Glomerular endothelial cell (primary cell): ENCODE results near the gene GALNT15. TPM values are rescaled to one million over a fixed set of nuclear protein-coding genes. Genes with fewer than 3 reads are reported as not detected.

ENCODE experiments used
- DNase-seq: peaks from one replicate; pipeline ENCODE4 v3.0.0-alpha.2; 2011; ENCODE audit warnings: low read depth, low spot score; ENCODE audit errors: extremely low read depth
- total RNA-seq: library from RNA; depleted of rRNA; stranded (reverse); fragments of >200 nt; gene quantifications from 2 replicates; pipeline ENCODE4 v1.2.3, GENCODE V29; 2015

GALNT15 gene
- total RNA-seq, 1 donor from 2014 or later, result 35.2 TPM

DNA sequence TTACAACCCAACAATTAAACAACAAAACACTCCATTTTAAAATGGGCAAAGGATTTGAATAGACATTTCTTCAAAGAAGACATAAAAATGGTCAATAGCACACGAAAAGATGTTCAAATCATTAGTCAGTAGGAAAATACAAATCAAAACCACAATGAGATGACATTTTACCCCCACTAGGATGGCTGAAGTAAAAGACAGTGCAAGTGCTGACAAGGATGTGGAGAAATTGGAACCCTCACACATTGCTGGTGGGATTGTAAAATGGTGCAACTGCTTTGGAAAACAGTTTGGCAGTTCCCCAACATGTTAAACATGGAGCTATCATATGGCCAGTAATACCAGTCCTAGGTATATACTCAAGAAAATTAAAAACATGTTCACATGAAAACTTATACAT is 11.6 kb downstream of the GALNT15 start:
- DNase-seq, result no peak

DNA sequence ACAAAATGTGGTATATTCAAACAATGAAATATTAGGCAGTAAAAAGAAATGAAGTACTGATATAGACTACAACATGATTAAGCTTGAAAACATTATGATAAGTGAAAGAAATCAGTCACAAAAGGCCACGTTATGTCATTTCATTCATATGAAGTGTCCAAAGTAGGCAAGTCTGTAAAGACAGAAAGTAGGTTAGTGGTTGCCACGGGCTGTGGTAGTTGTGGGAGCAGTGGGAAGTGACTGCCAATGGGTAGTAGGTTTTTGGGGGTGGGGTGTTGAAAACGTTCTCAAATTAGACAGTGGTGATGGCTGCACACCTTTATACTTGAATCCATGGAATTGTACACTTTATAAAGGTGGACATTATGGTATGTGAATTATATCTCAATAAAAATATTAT is 12.1 kb downstream of the GALNT15 start:
- DNase-seq, result no peak

DNA sequence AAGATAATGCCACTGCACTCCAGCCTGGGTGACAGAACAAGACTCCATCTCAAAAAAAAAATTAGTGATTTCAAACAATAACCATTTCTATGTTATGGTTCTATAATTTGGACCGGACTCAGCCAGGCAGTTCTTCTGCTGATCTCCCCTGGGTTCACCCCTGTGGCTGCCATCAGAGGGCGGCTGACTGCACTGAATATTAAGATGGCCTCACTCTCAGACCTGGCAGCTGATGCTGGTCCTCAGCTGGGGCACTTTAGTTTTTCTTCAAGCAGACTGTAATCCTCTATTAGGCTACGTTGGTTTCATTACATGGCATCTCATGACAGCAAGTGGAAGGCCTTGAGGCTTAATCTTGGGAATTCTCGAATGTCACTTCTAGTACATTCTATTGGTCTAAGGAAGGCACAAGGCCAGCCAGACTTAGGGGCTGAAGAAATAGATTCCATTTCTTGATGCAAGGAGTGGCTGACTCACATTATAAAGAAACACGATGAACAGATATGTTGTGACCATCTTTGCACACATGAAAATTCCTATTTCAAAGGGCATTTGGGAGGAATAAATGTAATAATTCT is 12.8 kb downstream of the GALNT15 start:
- no peak for DNase-seq

GRCh38 chr3:16188071-16188470 is 13.6 kb downstream of the GALNT15 start:
- DNase-seq, result no peak

DNA sequence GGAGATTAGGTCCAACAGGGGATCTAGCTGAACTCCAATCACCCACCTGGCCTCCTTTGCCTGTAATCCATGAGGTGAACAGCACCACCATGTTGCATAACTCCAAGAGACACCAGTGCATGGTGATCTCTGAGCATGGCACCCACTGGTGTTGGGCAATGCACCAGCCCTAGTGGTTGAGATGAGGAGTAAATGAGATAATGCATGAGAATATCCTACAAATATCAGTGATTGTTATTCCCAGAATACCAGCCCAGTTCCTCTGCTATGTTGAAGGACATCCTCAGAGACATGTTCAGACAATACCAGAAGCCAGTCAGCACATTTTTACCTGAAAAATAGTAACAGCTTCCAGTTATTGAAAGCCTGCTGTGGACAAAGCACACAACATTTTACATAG is 14.7 kb downstream of the GALNT15 start:
- DNase-seq, result no peak

GRCh38 chr3:16190704-16191103 is 16.2 kb downstream of the GALNT15 start:
- DNase-seq, result no peak

GRCh38 chr3:16191591-16191990 is 17.1 kb downstream of the GALNT15 start:
- DNase-seq, result no peak

DNA sequence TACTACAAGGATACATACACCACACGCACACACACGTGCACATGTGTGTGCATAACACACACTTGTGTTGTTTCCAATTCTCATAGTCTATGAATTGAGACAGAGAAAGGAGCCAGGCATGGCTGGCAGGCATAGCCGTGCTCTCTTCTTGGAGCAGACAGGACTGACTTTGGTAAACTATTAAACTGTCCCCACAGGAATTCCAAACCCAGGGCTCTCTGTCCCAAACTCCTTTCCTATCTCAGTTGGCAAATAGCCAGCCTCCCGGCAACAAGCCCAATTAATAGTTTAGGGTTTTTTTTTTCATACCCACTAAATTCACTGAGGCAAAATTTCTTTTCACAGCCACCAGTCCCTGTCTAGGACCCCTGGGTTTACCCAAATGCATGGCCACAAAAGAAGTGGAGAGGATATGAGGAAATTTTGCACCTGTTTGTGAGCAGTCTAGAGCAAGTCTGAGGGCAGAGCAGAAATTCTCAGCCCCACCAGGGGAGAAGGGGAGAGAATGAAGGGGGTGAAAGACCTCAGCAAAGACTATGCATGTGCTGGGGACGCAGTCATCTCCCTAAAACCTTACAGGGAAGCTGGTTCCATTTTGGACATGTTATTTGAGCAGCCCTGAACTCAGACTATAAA is 17.8 kb downstream of the GALNT15 start:
- no peak for DNase-seq

DNA sequence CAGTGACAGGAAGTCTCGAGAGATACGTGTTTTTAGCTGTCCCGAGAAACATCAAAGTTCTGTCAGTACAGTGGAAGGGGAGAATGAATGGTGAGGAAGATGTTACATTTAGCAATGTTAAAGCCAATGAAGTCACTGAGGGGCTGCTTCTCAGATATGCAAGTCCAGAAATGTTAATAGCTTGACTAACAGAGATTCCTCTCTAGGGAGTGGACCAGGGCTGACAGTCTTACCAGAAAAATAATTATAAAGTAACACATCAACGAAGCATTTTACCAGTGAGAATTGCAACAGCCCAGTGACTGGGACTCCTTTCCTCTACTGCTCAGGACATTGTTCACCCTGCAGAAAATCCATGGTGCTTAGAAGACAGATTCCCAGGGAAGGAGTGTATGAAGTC is 23.9 kb downstream of the GALNT15 start:
- DNase-seq, result no peak

- DNase-seq, result no peak
These were observed 25.3 kb downstream of the GALNT15 start for GRCh38 chr3:16199769-16200168.

GRCh38 chr3:16200411-16200810 is 25.9 kb downstream of the GALNT15 start:
- DNase-seq, result no peak

DNA sequence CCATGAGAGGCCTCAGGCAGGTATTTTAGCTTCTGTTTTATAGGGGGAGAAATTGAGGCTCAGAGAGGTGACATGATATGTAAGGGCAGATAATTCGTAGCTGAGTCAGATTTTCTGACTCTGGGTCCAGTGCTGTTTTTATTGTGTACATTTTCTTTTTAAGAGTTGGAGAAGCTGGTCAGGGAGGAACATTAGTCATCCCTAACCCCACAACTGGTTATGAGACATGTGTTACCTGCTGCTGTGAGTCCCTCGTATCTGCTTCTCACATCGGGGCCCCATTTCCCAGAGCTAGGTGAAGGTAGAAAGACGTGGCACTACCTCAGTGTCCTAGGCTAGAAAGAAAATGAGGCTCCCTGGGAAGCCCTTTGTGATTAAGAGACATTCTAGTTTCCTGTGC is 28.6 kb downstream of the GALNT15 start:
- DNase-seq, result no peak

GRCh38 chr3:16203671-16204629 is 29.5 kb downstream of the GALNT15 start:
- no peak for DNase-seq

GRCh38 chr3:16204751-16205150 is 30.3 kb downstream of the GALNT15 start:
- no peak for DNase-seq

- no peak for DNase-seq
These were observed 30.8 kb downstream of the GALNT15 start for GRCh38 chr3:16205156-16205870.

DNA sequence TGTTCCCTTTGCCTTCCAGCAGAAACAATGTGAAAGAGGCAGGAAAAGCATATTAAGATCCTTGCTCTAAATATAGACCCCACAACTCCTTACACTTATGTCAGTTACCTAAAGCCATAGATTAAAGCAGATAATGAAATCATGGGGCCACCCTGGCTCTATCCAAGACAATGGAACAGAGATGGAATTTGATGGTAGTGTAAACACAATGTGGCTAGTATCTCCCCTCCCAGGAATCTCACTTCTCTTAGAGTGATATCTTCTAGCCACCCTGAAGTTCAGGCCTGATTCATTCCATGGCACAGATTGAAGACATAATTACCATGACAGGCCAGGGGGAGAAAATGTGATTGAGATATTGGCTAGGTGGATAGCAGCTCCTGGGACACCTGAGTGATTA is 32.6 kb downstream of the GALNT15 start:
- no peak for DNase-seq

DNA sequence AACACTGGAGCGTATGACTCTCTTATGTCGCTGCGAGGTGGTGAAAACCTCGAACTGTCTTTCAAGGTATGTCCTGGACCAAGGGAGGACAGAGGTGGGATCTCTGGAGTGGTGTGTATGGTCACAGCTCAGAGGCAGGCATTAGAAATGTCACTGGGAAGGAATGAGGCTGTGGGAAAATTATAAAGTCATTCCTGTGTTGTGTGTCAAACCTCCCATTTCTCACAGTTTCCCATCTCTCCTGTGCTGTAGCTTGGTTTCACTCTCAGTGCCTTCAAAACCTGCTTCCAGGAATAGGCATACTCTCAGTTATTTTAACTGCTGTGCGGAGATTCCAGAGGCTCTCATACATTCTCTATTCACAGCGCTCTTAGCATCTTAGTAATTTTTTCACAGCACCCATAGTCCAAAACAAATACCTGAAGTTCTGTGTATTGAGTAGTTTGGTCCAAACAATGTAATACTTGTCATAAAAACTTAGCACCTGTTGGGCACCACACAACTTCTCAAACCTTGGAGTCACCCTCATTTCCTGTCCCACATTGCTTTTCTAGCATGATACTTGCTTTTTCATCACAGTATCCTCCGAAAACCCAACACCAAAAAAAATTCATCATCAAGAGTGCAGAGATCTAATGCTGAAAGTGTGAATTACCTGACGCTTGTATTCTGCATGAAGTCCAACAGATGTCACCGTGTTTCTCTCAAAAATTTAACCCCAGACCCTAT is 36.9 kb downstream of the GALNT15 start:
- DNase-seq, result no peak

DNA sequence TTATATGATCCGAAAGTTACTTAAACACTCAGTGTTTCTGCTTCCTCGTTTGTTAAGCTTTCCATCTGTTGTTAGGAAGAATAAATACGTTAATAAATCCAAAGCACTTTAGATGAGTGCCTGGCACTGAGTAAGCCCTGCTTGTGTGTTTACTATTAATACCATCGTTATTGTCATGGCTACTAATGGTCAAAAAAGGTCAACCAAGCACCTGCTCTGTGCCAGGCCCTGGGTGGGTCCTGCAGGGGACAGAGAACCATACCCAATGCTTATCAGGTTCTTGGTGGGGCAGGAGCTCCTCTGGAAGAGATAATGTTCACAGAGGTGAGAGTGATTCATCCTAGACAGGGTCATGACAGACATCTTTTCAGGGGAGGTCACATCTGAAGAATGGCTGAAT is 39.9 kb downstream of the GALNT15 start:
- DNase-seq, result no peak

- DNase-seq, result no peak
These were observed 42.0 kb downstream of the GALNT15 start for GRCh38 chr3:16216373-16216935.

GRCh38 chr3:16219777-16220176 is 45.3 kb downstream of the GALNT15 start:
- DNase-seq, result no peak
